Activated CD4-positive, alpha-beta memory T cell treated with anti-CD3 and anti-CD28 coated beads for 36 hours (primary cell): ENCODE results near the gene COG7. TPM values are rescaled to one million over a fixed set of nuclear protein-coding genes. Genes with fewer than 3 reads are reported as not detected.
"Not testable (repeated sequence)": the region's sequence is repeated elsewhere in the genome, so short reads cannot be mapped to it uniquely, and the experiment has no call there.

Source experiments
- CTCF ChIA-PET: fragments of 350-600 bp; sonication (Branson Sonifier 250); formaldehyde crosslinking; loops from one replicate; lab custom pipeline; 2021; ENCODE audit warnings: antibody characterized with exemption, inconsistent platforms; lab: Charles Lee
- POLR2A ChIA-PET: fragments of 350-600 bp; sonication (Branson Sonifier 250); formaldehyde crosslinking; loops from one replicate; lab custom pipeline; 2021; ENCODE audit warnings: antibody characterized with exemption; lab: Charles Lee
- DNase-seq: peaks from one replicate; pipeline ENCODE4 v3.0.0-alpha.2; 2020
- H3K27ac Mint-ChIP-seq: one replicate; pipeline ENCODE4 v1.8.0; 2021; ENCODE audit warnings: mixed read lengths
- H3K27me3 Mint-ChIP-seq: one replicate; pipeline ENCODE4 v1.8.0; 2021; ENCODE audit warnings: mixed read lengths
- H3K36me3 Mint-ChIP-seq: one replicate; pipeline ENCODE4 v1.8.0; 2021; ENCODE audit warnings: mixed read lengths
- H3K4me1 Mint-ChIP-seq: one replicate; pipeline ENCODE4 v1.8.0; 2021; ENCODE audit warnings: low read depth, mixed read lengths
- H3K4me3 Mint-ChIP-seq: one replicate; pipeline ENCODE4 v1.8.0; 2021; ENCODE audit warnings: mild to moderate bottlenecking, mixed read lengths
- H3K9me3 Mint-ChIP-seq: one replicate; pipeline ENCODE4 v1.8.0; 2021; ENCODE audit warnings: mixed read lengths
- intact Hi-C: fragments of 100-400 bp; cut with micrococcal nuclease; formaldehyde crosslinking; loops from one replicate; pipeline ENCODE4 v1.15.1; 2023
- total RNA-seq, 2 experiments: library from RNA; stranded (reverse); gene quantifications; one replicate each; pipeline ENCODE4 v1.2.3, GENCODE V29; 2021

The COG7 gene
- total RNA-seq, 2 experiments from 2014 or later: 17.0 to 18.1 TPM

GRCh38 chr16:23408242-23408822 is 44.7 kb downstream of the COG7 start:
- intact Hi-C loops: no loop called here
- H3K27me3 Mint-ChIP-seq: no peaks in the 10 kb centered on the region
- H3K4me3 Mint-ChIP-seq: no peak overlapping the region
- H3K36me3 Mint-ChIP-seq: peaks cover 28% of the 10 kb centered on the region
- H3K27ac Mint-ChIP-seq: no peak overlapping the region
- CTCF ChIA-PET: no interaction called here
- POLR2A ChIA-PET: no interaction called here
- H3K4me1 Mint-ChIP-seq: no peaks in the 10 kb centered on the region
- DNase-seq: no peak
- no peaks in the 10 kb centered on the region for H3K9me3 Mint-ChIP-seq

GRCh38 chr16:23407436-23408127 is 45.4 kb downstream of the COG7 start:
- ChIA-PET POLR2A (no interaction called here), CTCF (no interaction called here)
- H3K27me3 Mint-ChIP-seq: no peaks in the 10 kb centered on the region
- H3K4me1 Mint-ChIP-seq: no peaks in the 10 kb centered on the region
- intact Hi-C loops: no loop called here
- DNase-seq: no peak
- H3K9me3 Mint-ChIP-seq: no peaks in the 10 kb centered on the region
- peaks cover 32% of the 10 kb centered on the region for H3K36me3 Mint-ChIP-seq
- no peak overlapping the region for H3K27ac Mint-ChIP-seq
- no peak overlapping the region for H3K4me3 Mint-ChIP-seq

- no peak overlapping the region for H3K4me3 Mint-ChIP-seq
- intact Hi-C loops: no loop called here
- no peak overlapping the region for H3K27ac Mint-ChIP-seq
- H3K4me1 Mint-ChIP-seq: no peaks in the 10 kb centered on the region
- peaks cover 35% of the 10 kb centered on the region for H3K36me3 Mint-ChIP-seq
- DNase-seq: no peak
- no peaks in the 10 kb centered on the region for H3K9me3 Mint-ChIP-seq
- H3K27me3 Mint-ChIP-seq: no peaks in the 10 kb centered on the region
- CTCF ChIA-PET: no interaction called here
- POLR2A ChIA-PET: no interaction called here
Measured at GRCh38 chr16:23406546-23407240, 46.3 kb downstream of the COG7 start.

GRCh38 chr16:23406024-23406423 is 47.0 kb downstream of the COG7 start:
- Mint-ChIP-seq H3K27ac (no peak overlapping the region), H3K36me3 (peaks cover 35% of the 10 kb centered on the region), H3K4me1 (no peaks in the 10 kb centered on the region), H3K9me3 (no peaks in the 10 kb centered on the region), H3K27me3 (no peaks in the 10 kb centered on the region), H3K4me3 (no peak overlapping the region)
- no peak for DNase-seq
- ChIA-PET CTCF (no interaction called here), POLR2A (no interaction called here)
- intact Hi-C loops: no loop called here

- CTCF ChIA-PET: interaction anchor here (0.9 to 1.0 kb wide), 2 partner anchors 31 to 220 kb away, joined by 3 read pairs; no protein-coding TSS in a partner anchor
- POLR2A ChIA-PET: no interaction called here
- Mint-ChIP-seq H3K27me3 (no peaks in the 10 kb centered on the region), H3K36me3 (peaks cover 35% of the 10 kb centered on the region), H3K9me3 (no peaks in the 10 kb centered on the region), H3K4me1 (no peaks in the 10 kb centered on the region), H3K27ac (no peak overlapping the region), H3K4me3 (no peak overlapping the region)
- intact Hi-C loops: no loop called here
- DNase-seq: no peak
Measured at GRCh38 chr16:23403547-23403946, 49.4 kb downstream of the COG7 start.

GRCh38 chr16:23402100-23402499 is 50.9 kb downstream of the COG7 start:
- CTCF ChIA-PET: no interaction called here
- H3K4me1 Mint-ChIP-seq: no peaks in the 10 kb centered on the region
- POLR2A ChIA-PET: no interaction called here

GRCh38 chr16:23401139-23401538 is 51.9 kb downstream of the COG7 start:
- CTCF ChIA-PET: no interaction called here
- no peak for DNase-seq
- Mint-ChIP-seq H3K4me3 (no peak overlapping the region), H3K9me3 (no peaks in the 10 kb centered on the region), H3K36me3 (peaks cover 36% of the 10 kb centered on the region), H3K4me1 (no peaks in the 10 kb centered on the region), H3K27ac (no peak overlapping the region), H3K27me3 (no peaks in the 10 kb centered on the region)
- intact Hi-C loops: no loop called here
- POLR2A ChIA-PET: no interaction called here

More at GRCh38 chr16:23402100-23402499, 50.9 kb downstream of the COG7 start:
- DNase-seq: no peak
- no peak overlapping the region for H3K4me3 Mint-ChIP-seq
- no peaks in the 10 kb centered on the region for H3K27me3 Mint-ChIP-seq
- no peaks in the 10 kb centered on the region for H3K9me3 Mint-ChIP-seq
- intact Hi-C loops: no loop called here
- H3K27ac Mint-ChIP-seq: no peak overlapping the region
- H3K36me3 Mint-ChIP-seq: peaks cover 37% of the 10 kb centered on the region

GRCh38 chr16:23400447-23400846 is 52.5 kb downstream of the COG7 start:
- CTCF ChIA-PET, POLR2A ChIA-PET, intact Hi-C loops, H3K27me3 Mint-ChIP-seq, DNase-seq, H3K9me3 Mint-ChIP-seq, H3K4me3 Mint-ChIP-seq, H3K4me1 Mint-ChIP-seq, H3K27ac Mint-ChIP-seq: not testable (repeated sequence)
- H3K36me3 Mint-ChIP-seq: peaks cover 36% of the 10 kb centered on the region

- ChIA-PET POLR2A (interaction anchor here (0.7 kb wide), 1 partner anchor 369 kb away, joined by 3 read pairs; no protein-coding TSS in a partner anchor), CTCF (interaction anchor here (1.1 kb wide), 1 partner anchor 36 kb away, joined by 4 read pairs; no protein-coding TSS in a partner anchor)
- Mint-ChIP-seq H3K4me3 (no peak overlapping the region), H3K4me1 (no peaks in the 10 kb centered on the region), H3K36me3 (peaks cover 33% of the 10 kb centered on the region), H3K27me3 (no peaks in the 10 kb centered on the region), H3K27ac (no peak overlapping the region), H3K9me3 (no peaks in the 10 kb centered on the region)
- intact Hi-C loops: no loop called here
- no peak for DNase-seq
Measured at GRCh38 chr16:23398987-23399805, 53.8 kb downstream of the COG7 start.

- no peak for DNase-seq
- Mint-ChIP-seq H3K4me1 (no peaks in the 10 kb centered on the region), H3K36me3 (peaks cover 26% of the 10 kb centered on the region), H3K4me3 (no peak overlapping the region), H3K9me3 (no peaks in the 10 kb centered on the region), H3K27me3 (no peaks in the 10 kb centered on the region), H3K27ac (no peak overlapping the region)
- intact Hi-C loops: no loop called here
- CTCF ChIA-PET: interaction anchor here (1.5 kb wide), 1 partner anchor 38 kb away, joined by 4 read pairs; no protein-coding TSS in a partner anchor
- POLR2A ChIA-PET: no interaction called here
Measured at GRCh38 chr16:23397464-23397863, 55.5 kb downstream of the COG7 start.

- CTCF ChIA-PET: no interaction called here
- H3K27ac Mint-ChIP-seq: no peak overlapping the region
Measured at GRCh38 chr16:23395732-23396131, 57.3 kb downstream of the COG7 start.

More at GRCh38 chr16:23395732-23396131, 57.3 kb downstream of the COG7 start:
- no peak overlapping the region for H3K4me3 Mint-ChIP-seq
- H3K36me3 Mint-ChIP-seq: peaks cover 20% of the 10 kb centered on the region
- POLR2A ChIA-PET: no interaction called here
- H3K27me3 Mint-ChIP-seq: no peaks in the 10 kb centered on the region
- intact Hi-C loops: no loop called here
- no peaks in the 10 kb centered on the region for H3K9me3 Mint-ChIP-seq
- no peak for DNase-seq
- H3K4me1 Mint-ChIP-seq: no peaks in the 10 kb centered on the region
